Gastrocnemius medialis (tissue), 4 donors: ENCODE data around the gene KCNMB4. TPM values are rescaled to one million over a fixed set of nuclear protein-coding genes. Genes with fewer than 3 reads are reported as not detected.

Experiments used
- ATAC-seq, 2 donors: fragments of 150-250 bp; one replicate each; pipeline ENCODE4 v1.9.1; 2016
- DNase-seq, 2 donors: peaks; one replicate each; pipeline ENCODE4 v3.0.0-alpha.2; 2019
- H3K27ac ChIP-seq, 4 donors: fragments of 200-600 bp; sonication (generic); 1 replicate in 1 of 4; 2 replicates in 3 of 4; pipeline ENCODE4 v1.5.1; 2016 to 2018; ENCODE audit warnings: mild to moderate bottlenecking in 2 of 4, moderate library complexity in 1 of 4
- H3K27me3 ChIP-seq, 3 donors: fragments of 200-600 bp; sonication (generic) in 2 of 3; 1 replicate in 1 of 3; 2 replicates in 2 of 3; pipeline versions ENCODE4 v1.5.1 to v1.6.0; 2016 to 2019; ENCODE audit warnings: mild to moderate bottlenecking in 1 of 3, moderate library complexity in 1 of 3
- H3K36me3 ChIP-seq, 2 donors: fragments of 200-600 bp; sonication (generic) in 1 of 2; one replicate each; pipeline ENCODE4 v1.5.1; 2017 to 2018
- H3K4me1 ChIP-seq, 2 donors: fragments of 200-600 bp; sonication (generic) in 1 of 2; one replicate each; pipeline ENCODE4 v1.5.1; 2016 to 2017; ENCODE audit warnings: mild to moderate bottlenecking in 2 of 2
- H3K4me3 ChIP-seq, 4 donors: fragments of 200-600 bp; sonication (generic) in 3 of 4; 1 replicate in 1 of 4; 2 replicates in 3 of 4; pipeline ENCODE4 v1.5.1; 2016 to 2019; ENCODE audit warnings: mild to moderate bottlenecking in 2 of 4
- H3K9me3 ChIP-seq, 3 donors: fragments of 200-600 bp; sonication (generic) in 2 of 3; 1 replicate in 1 of 3; 2 replicates in 2 of 3; pipeline ENCODE4 v1.5.1; 2016 to 2019
- CTCF ChIP-seq, 5 experiments: fragments of 450-650 bp in 3 of 5; fragments of 200-600 bp in 2 of 5; sonication (generic) in 2 of 5; IDR thresholded peaks in 4 of 5; conservative IDR thresholded peaks in 1 of 5; 1 replicate in 4 of 5; 2 replicates in 1 of 5; pipeline ENCODE4 v1.5.1; 2016 to 2019; ENCODE audit warnings: antibody characterized with exemption in 5 of 5, mild to moderate bottlenecking in 3 of 5, moderate library complexity in 3 of 5
- POLR2A ChIP-seq, 2 donors: fragments of 450-650 bp; IDR thresholded peaks; one replicate each; pipeline ENCODE4 v1.6.1; 2017; ENCODE audit warnings: antibody characterized with exemption in 2 of 2, mild to moderate bottlenecking in 2 of 2, moderate library complexity in 2 of 2
- in situ Hi-C, 4 donors: fragments of 200-750 bp; cut with MboI; loops; one replicate each; pipeline versions ENCODE4 v1.15.0 to v1.8.0; 2017; ENCODE audit warnings: low sequenced_read_pairs in 4 of 4
- intact Hi-C: fragments of 100-400 bp; cut with DNase I; formaldehyde crosslinking; loops from one replicate; pipeline ENCODE4 v1.15.1; 2023; ENCODE audit warnings: low total_unique reads
- total RNA-seq, 4 donors: library from RNA; depleted of rRNA; stranded (reverse); fragments of >200 nt; gene quantifications; one replicate each; pipeline versions ENCODE4 v1.1.0 to v1.2.3, GENCODE V29; 2016

Gene KCNMB4
- total RNA-seq: 1 to 10 TPM in 3 of 4 donors, under 1 TPM in 1; 0.71 to 1.4 (median 1.3) TPM

DNA sequence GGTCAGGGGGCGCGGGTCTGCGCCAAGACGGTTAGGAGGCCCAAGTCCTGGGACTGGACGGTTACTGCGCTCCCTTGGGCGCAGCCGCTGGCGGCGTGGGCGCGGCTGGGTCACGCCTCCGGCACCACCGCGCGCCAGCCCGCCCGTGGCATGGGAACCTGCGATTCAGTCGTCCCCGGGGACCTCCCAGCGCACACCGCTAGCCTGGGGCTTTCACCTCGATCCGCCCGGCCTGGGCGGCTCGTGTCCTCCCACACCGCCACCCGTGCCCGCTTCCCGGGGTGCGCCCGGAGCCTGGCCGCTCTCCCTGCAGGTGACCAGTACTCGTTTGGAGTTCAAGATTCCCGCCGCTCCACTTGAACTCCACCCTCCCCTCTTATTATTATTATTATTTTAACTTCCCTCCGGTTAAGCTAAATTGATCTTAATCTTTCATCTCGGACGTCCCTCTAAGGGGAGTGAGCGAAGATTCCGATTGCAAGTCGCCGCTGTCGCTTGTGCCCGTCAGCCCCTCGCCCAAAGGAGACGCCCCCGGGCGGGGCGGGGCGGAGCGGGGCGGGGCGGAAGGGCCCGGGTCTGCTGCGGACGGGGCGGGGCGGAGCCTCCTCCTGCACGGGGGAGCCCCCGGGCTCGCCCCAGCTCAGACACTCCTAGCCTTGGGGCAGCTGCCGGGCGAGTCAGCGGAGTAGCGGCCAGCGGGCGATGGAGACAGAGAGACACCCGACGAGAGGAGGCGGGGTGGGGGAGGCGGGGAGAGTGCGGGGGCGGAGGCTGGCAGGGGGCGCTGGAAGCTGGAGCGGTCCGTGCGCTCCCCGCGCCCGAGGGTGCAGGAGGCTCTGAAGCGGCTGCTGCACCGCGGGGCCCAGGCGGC is at the start of gene KCNMB4:
KCNMB4 (plus strand) TSS at position 643 of the 871 bp plus-strand sequence. CDS start 445 bp downstream, outside the sequence.
- in situ Hi-C loops: no loop called here
- peak in 1 of 2 donors; percentile 20 for DNase-seq
- peak within 1 kb of the TSS in 3 of 4 donors; percentile 16 to 56 (median 47) for H3K27ac ChIP-seq

DNA sequence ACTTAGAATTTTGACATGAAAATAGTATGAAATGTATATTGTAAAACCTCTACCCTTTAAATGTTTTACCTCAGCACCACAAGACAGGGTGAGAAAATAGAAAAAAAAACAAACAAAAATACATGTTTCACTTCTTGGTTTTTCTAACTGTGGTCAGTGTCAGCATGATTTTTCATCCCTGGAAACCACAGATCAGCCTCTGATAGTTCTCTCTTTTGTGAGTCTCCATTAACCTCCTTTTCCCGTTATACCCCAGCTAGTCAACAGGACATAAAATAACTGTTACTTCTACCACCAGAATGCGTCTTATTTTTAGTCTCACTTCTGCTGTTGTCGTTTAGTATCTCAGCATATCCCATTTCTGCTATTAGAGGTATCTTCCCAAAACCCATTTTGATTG is 48.3 kb upstream of the KCNMB4 start:
- no peak overlapping the region for H3K4me3 ChIP-seq
- TF ChIP-seq POLR2A (IDR thresholded peaks at IDR 0.05) (no peak), CTCF (IDR thresholded peaks at IDR 0.05 in 4 of 5, conservative IDR thresholded peaks at IDR 0.05 in 1 of 5) (no peak)
- ATAC-seq (no peak), DNase-seq (no peak)
- intact Hi-C loops: loop anchor here (5.0 to 10.0 kb wide), 2 partner anchors 40 to 73 kb away; partner anchors contain the start of gene CNOT2
- H3K4me1 ChIP-seq: peaks cover 0 to 9% of the 10 kb centered on the region in 2 donors
- no peaks in the 10 kb centered on the region for H3K9me3 ChIP-seq
- no peaks in the 10 kb centered on the region for H3K27me3 ChIP-seq
- H3K36me3 ChIP-seq: peaks cover 0 to 4% of the 10 kb centered on the region in 2 donors
- no peak overlapping the region for H3K27ac ChIP-seq
- in situ Hi-C loops: no loop called here

More for the DNA sequence above, at the start of gene KCNMB4:
- peaks cover 5 to 12% of the 10 kb centered on the region in 2 donors for H3K4me1 ChIP-seq
- intact Hi-C loops: loop anchor here (5.0 kb wide), 1 partner anchor 124 kb away; the partner anchor contains the start of gene CNOT2
- peaks cover 20 to 34% (median 33%) of the 10 kb centered on the region in 3 donors for H3K27me3 ChIP-seq
- no peaks in the 10 kb centered on the region for H3K36me3 ChIP-seq
- TF ChIP-seq CTCF (IDR thresholded peaks at IDR 0.05 in 4 of 5, conservative IDR thresholded peaks at IDR 0.05 in 1 of 5): no peak
- TF ChIP-seq POLR2A (IDR thresholded peaks at IDR 0.05): no peak
- H3K9me3 ChIP-seq: no peaks in the 10 kb centered on the region
- H3K4me3 ChIP-seq: peak within 1 kb of the TSS; percentile 60 to 83 (median 74)
- ATAC-seq: peak; percentile 34 to 64

- DNase-seq (no peak), ATAC-seq (no peak)
- TF ChIP-seq CTCF (IDR thresholded peaks at IDR 0.05 in 4 of 5, conservative IDR thresholded peaks at IDR 0.05 in 1 of 5) (no peak), POLR2A (IDR thresholded peaks at IDR 0.05) (no peak)
- peaks cover 0 to 9% of the 10 kb centered on the region in 2 donors for H3K4me1 ChIP-seq
- no peaks in the 10 kb centered on the region for H3K9me3 ChIP-seq
- H3K27me3 ChIP-seq: no peaks in the 10 kb centered on the region
- no peak overlapping the region for H3K4me3 ChIP-seq
- peaks cover 0 to 4% of the 10 kb centered on the region in 2 donors for H3K36me3 ChIP-seq
- in situ Hi-C loops: no loop called here
- H3K27ac ChIP-seq: no peak overlapping the region
- intact Hi-C loops: loop anchor here (5.0 to 10.0 kb wide), 2 partner anchors 38 to 75 kb away; partner anchors contain the start of gene CNOT2
These were observed 46.5 kb upstream of the KCNMB4 start for GRCh38 chr12:70319605-70320004.

- DNase-seq (no peak), ATAC-seq (no peak)
- H3K4me1 ChIP-seq: peaks cover 0 to 9% of the 10 kb centered on the region in 2 donors
- H3K36me3 ChIP-seq: peaks cover 0 to 4% of the 10 kb centered on the region in 2 donors
- in situ Hi-C loops (no loop called here), intact Hi-C loops (no loop called here)
- H3K27ac ChIP-seq: no peak overlapping the region
- no peaks in the 10 kb centered on the region for H3K27me3 ChIP-seq
- no peak overlapping the region for H3K4me3 ChIP-seq
- H3K9me3 ChIP-seq: no peaks in the 10 kb centered on the region
- no peak for TF ChIP-seq POLR2A (IDR thresholded peaks at IDR 0.05)
- no peak for TF ChIP-seq CTCF (IDR thresholded peaks at IDR 0.05 in 4 of 5, conservative IDR thresholded peaks at IDR 0.05 in 1 of 5)
These were observed 44.9 kb upstream of the KCNMB4 start for GRCh38 chr12:70321191-70321590.
